Esophagus (tissue), 2 donors: ENCODE results near the gene PRKCH. TPM values are rescaled to one million over a fixed set of nuclear protein-coding genes. Genes with fewer than 3 reads are reported as not detected.

ENCODE experiments used
- H3K27ac ChIP-seq, 2 donors: one replicate each; pipeline ENCODE4 v1.5.1; 2013; ENCODE audit warnings: low read depth in 2 of 2, mild to moderate bottlenecking in 2 of 2, inconsistent platforms in 1 of 2, low read length in 1 of 2, moderate library complexity in 1 of 2
- H3K27me3 ChIP-seq, 2 donors: one replicate each; pipeline ENCODE4 v1.6.1; 2013; ENCODE audit warnings: low read length in 2 of 2, control low read depth in 1 of 2, mild to moderate bottlenecking in 1 of 2; ENCODE audit not compliant: insufficient read depth in 2 of 2, control insufficient read depth in 1 of 2
- H3K36me3 ChIP-seq, 2 donors: one replicate each; pipeline ENCODE4 v1.6.1; 2013; ENCODE audit warnings: low read length in 1 of 2; ENCODE audit not compliant: control insufficient read depth in 2 of 2, insufficient read depth in 2 of 2
- H3K4me1 ChIP-seq, 2 donors: one replicate each; pipeline ENCODE4 v1.6.1; 2013; ENCODE audit warnings: low read length in 1 of 2; ENCODE audit not compliant: control insufficient read depth in 2 of 2, insufficient read depth in 2 of 2
- H3K4me3 ChIP-seq, 2 donors: one replicate each; pipeline ENCODE4 v1.5.1; 2013; ENCODE audit warnings: low read length in 2 of 2, mild to moderate bottlenecking in 2 of 2, low read depth in 1 of 2, moderate library complexity in 1 of 2
- H3K9me3 ChIP-seq, 2 donors: one replicate each; pipeline ENCODE4 v1.6.1; 2013; ENCODE audit warnings: mild to moderate bottlenecking in 2 of 2, low read depth in 1 of 2, low read length in 1 of 2, moderate library complexity in 1 of 2; ENCODE audit not compliant: control insufficient read depth in 2 of 2, insufficient read depth in 1 of 2
- WGBS, 2 donors: extraction: QIAGEN DNeasy Blood & Tissue Kit; methylation state at CpG; one replicate each; pipeline ENCODE4 v1.1.7; 2013; 5-methylcytosine and 5-hydroxymethylcytosine counted together
- polyA plus RNA-seq, 2 donors: library from polyadenylated mRNA; stranded (reverse); fragments of 200-250 nt; gene quantifications; one replicate each; pipeline ENCODE4 v1.2.3, GENCODE V29; 2013
- donor health status: healthy with polysubstance abuse.
- donor health status: Bipolar disorder and iron deficiency.

PRKCH gene
- polyA plus RNA-seq, 2 donors = 17.3 to 17.6 TPM

GRCh38 chr14:61488417-61489401, 167.3 kb downstream of the PRKCH start:
- no peaks in the 10 kb centered on the region for H3K27me3 ChIP-seq
- H3K27ac ChIP-seq = peak overlapping the region in 1 of 2 donors; percentile 69
- peaks cover 0 to 4% of the 10 kb centered on the region in 2 donors for H3K36me3 ChIP-seq
- 77 to 84% methylated on average over 4 of the region's 4 CpGs for WGBS, 2 donors
- no peaks in the 10 kb centered on the region for H3K9me3 ChIP-seq
- H3K4me3 ChIP-seq = no peak overlapping the region
- H3K4me1 ChIP-seq = peaks cover 3 to 4% of the 10 kb centered on the region in 2 donors

- peaks cover 0 to 4% of the 10 kb centered on the region in 2 donors for H3K4me1 ChIP-seq
- H3K9me3 ChIP-seq = no peaks in the 10 kb centered on the region
- H3K27ac ChIP-seq = peak overlapping the region in 1 of 2 donors; percentile 69
- H3K27me3 ChIP-seq = no peaks in the 10 kb centered on the region
- H3K36me3 ChIP-seq = peaks cover 0 to 4% of the 10 kb centered on the region in 2 donors
- H3K4me3 ChIP-seq = no peak overlapping the region
- WGBS, 2 donors = 82% methylated on average over 2 of the region's 2 CpGs
These were observed 168.1 kb downstream of the PRKCH start for GRCh38 chr14:61489512-61489911.

- H3K27ac ChIP-seq = no peak overlapping the region
- H3K4me1 ChIP-seq = peaks cover 0 to 4% of the 10 kb centered on the region in 2 donors
- WGBS, 2 donors = 67% methylated on average over 6 of the region's 6 CpGs
- no peak overlapping the region for H3K4me3 ChIP-seq
- H3K36me3 ChIP-seq = peaks cover 0 to 4% of the 10 kb centered on the region in 2 donors
- no peaks in the 10 kb centered on the region for H3K9me3 ChIP-seq
- H3K27me3 ChIP-seq = no peaks in the 10 kb centered on the region
These were observed 168.6 kb downstream of the PRKCH start for GRCh38 chr14:61489932-61490331.

- 0% methylated on average over 1 of the region's 1 CpG for WGBS, 2 donors
- no peak overlapping the region for H3K4me3 ChIP-seq
- no peak overlapping the region for H3K27ac ChIP-seq
- H3K27me3 ChIP-seq = no peaks in the 10 kb centered on the region
- H3K9me3 ChIP-seq = no peaks in the 10 kb centered on the region
- H3K4me1 ChIP-seq = peaks cover 0 to 4% of the 10 kb centered on the region in 2 donors
- peaks cover 0 to 4% of the 10 kb centered on the region in 2 donors for H3K36me3 ChIP-seq
These were observed 169.8 kb downstream of the PRKCH start for GRCh38 chr14:61491224-61491623.

- WGBS, 2 donors = 79% methylated on average over 5 of the region's 5 CpGs
- Histone ChIP-seq H3K4me3 (no peak overlapping the region), H3K36me3 (peaks cover 0 to 4% of the 10 kb centered on the region in 2 donors), H3K27ac (no peak overlapping the region), H3K4me1 (peaks cover 0 to 4% of the 10 kb centered on the region in 2 donors), H3K27me3 (no peaks in the 10 kb centered on the region), H3K9me3 (no peaks in the 10 kb centered on the region)
These were observed 170.6 kb downstream of the PRKCH start for GRCh38 chr14:61491876-61492434.

GRCh38 chr14:61492474-61492873, 171.1 kb downstream of the PRKCH start:
- H3K9me3 ChIP-seq = no peaks in the 10 kb centered on the region
- WGBS, 2 donors = 89 to 92% methylated on average over 3 of the region's 3 CpGs
- no peak overlapping the region for H3K4me3 ChIP-seq
- H3K4me1 ChIP-seq = no peaks in the 10 kb centered on the region
- H3K27me3 ChIP-seq = no peaks in the 10 kb centered on the region
- no peak overlapping the region for H3K27ac ChIP-seq
- peaks cover 0 to 4% of the 10 kb centered on the region in 2 donors for H3K36me3 ChIP-seq

- Histone ChIP-seq H3K27ac (no peak overlapping the region), H3K9me3 (no peaks in the 10 kb centered on the region), H3K27me3 (no peaks in the 10 kb centered on the region), H3K4me1 (peaks cover 0 to 2% of the 10 kb centered on the region in 2 donors), H3K4me3 (no peak overlapping the region), H3K36me3 (peaks cover 0 to 4% of the 10 kb centered on the region in 2 donors)
- WGBS, 2 donors = 57 to 62% methylated on average over 3 of the region's 3 CpGs
These were observed 171.9 kb downstream of the PRKCH start for GRCh38 chr14:61493239-61493638.

GRCh38 chr14:61494018-61494417, 172.6 kb downstream of the PRKCH start:
- no peaks in the 10 kb centered on the region for H3K27me3 ChIP-seq
- H3K36me3 ChIP-seq = peaks cover 0 to 4% of the 10 kb centered on the region in 2 donors
- WGBS, 2 donors = 74 to 87% methylated on average over 1 of the region's 1 CpG
- H3K9me3 ChIP-seq = no peaks in the 10 kb centered on the region
- no peak overlapping the region for H3K27ac ChIP-seq
- H3K4me1 ChIP-seq = peaks cover 0 to 7% of the 10 kb centered on the region in 2 donors
- H3K4me3 ChIP-seq = no peak overlapping the region

GRCh38 chr14:61495809-61496208, 174.4 kb downstream of the PRKCH start:
- H3K4me1 ChIP-seq = peaks cover 0 to 14% of the 10 kb centered on the region in 2 donors
- H3K27me3 ChIP-seq = no peaks in the 10 kb centered on the region
- WGBS, 2 donors = 96 to 98% methylated on average over 5 of the region's 5 CpGs
- H3K4me3 ChIP-seq = no peak overlapping the region
- no peaks in the 10 kb centered on the region for H3K9me3 ChIP-seq
- H3K27ac ChIP-seq = no peak overlapping the region
- peaks cover 0 to 4% of the 10 kb centered on the region in 2 donors for H3K36me3 ChIP-seq
